H1 (cell line): Measurements from ENCODE around the gene FARP2.

Source experiments
- EP300 ChIP-seq, 2 experiments: IDR thresholded peaks; 1 replicate in 1 of 2; 2 replicates in 1 of 2; pipeline ENCODE4 v1.6.1; 2011 to 2012; ENCODE audit warnings: low read depth in 2 of 2, low read length in 2 of 2, mild to moderate bottlenecking in 2 of 2, borderline replicate concordance in 1 of 2, inconsistent platforms in 1 of 2, moderate library complexity in 1 of 2
- POLR2A ChIP-seq, 2 experiments: IDR thresholded peaks; 1 replicate in 1 of 2; 2 replicates in 1 of 2; pipeline ENCODE4 v1.6.1; 2011; ENCODE audit warnings: low read depth in 2 of 2, low read length in 2 of 2, mild to moderate bottlenecking in 2 of 2; ENCODE audit errors: control extremely low read depth in 1 of 2
- SIN3A ChIP-seq, 2 experiments: IDR thresholded peaks in 1 of 2; conservative IDR thresholded peaks in 1 of 2; 2 replicates each; pipeline ENCODE4 v1.6.1; 2011 to 2012; ENCODE audit warnings: low read length in 2 of 2, improper control_type of control experiment in 1 of 2, low read depth in 1 of 2, mild to moderate bottlenecking in 1 of 2
- SIRT6 ChIP-seq: IDR thresholded peaks from one replicate; pipeline ENCODE4 v1.7.1; 2012; ENCODE audit warnings: low read length, inconsistent platforms
- TF ChIP-seq, protein P1 (sequence below), 3 experiments: IDR thresholded peaks; 1 replicate in 2 of 3; 2 replicates in 1 of 3; pipeline versions ENCODE4 v1.5.1 to v1.6.1; 2011; ENCODE audit warnings: low read length in 3 of 3, mild to moderate bottlenecking in 3 of 3, inconsistent platforms in 2 of 3, low read depth in 1 of 3, moderate library complexity in 1 of 3; ENCODE audit not compliant: insufficient read depth in 1 of 3; ENCODE audit errors: control extremely low read depth in 1 of 3

DNA sequence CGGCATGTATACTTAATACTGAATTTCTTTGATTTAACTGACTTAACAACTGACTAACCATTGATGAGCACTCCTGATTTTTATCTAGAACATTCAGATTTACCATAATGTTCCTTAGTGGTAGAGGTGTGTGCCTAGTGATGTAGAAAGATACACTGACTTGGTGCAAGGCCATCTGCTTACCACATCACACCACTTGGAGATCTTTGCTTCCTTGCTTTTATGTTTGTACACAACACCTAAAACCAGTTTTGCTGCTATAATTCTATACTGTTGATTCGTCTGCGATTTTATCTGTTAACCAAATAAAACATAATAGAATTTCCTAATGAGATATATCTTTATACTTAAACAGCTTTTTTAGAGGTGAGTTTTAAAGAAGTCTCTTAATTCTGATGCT lies 3.9 kb upstream of the FARP2 start:
- TF ChIP-seq, protein P1, sequence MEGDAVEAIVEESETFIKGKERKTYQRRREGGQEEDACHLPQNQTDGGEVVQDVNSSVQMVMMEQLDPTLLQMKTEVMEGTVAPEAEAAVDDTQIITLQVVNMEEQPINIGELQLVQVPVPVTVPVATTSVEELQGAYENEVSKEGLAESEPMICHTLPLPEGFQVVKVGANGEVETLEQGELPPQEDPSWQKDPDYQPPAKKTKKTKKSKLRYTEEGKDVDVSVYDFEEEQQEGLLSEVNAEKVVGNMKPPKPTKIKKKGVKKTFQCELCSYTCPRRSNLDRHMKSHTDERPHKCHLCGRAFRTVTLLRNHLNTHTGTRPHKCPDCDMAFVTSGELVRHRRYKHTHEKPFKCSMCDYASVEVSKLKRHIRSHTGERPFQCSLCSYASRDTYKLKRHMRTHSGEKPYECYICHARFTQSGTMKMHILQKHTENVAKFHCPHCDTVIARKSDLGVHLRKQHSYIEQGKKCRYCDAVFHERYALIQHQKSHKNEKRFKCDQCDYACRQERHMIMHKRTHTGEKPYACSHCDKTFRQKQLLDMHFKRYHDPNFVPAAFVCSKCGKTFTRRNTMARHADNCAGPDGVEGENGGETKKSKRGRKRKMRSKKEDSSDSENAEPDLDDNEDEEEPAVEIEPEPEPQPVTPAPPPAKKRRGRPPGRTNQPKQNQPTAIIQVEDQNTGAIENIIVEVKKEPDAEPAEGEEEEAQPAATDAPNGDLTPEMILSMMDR (IDR thresholded peaks at IDR 0.05; ENCODE audit: control extremely low read depth in 1 of 3, insufficient read depth in 1 of 3, low read depth in 1 of 3, low read length in 3 of 3), result no peak
- TF ChIP-seq EP300 (IDR thresholded peaks at IDR 0.05; ENCODE audit: borderline replicate concordance in 1 of 2, low read depth in 2 of 2, low read length in 2 of 2), result no peak
- TF ChIP-seq SIN3A (conservative IDR thresholded peaks at IDR 0.05 in 1 of 2, IDR thresholded peaks at IDR 0.05 in 1 of 2; ENCODE audit: low read depth in 1 of 2, low read length in 2 of 2), result no peak
- TF ChIP-seq SIRT6, result no peak
- no peak for TF ChIP-seq POLR2A (IDR thresholded peaks at IDR 0.05; ENCODE audit: control extremely low read depth in 1 of 2, low read depth in 2 of 2, low read length in 2 of 2)
